HS-5 (cell line): Measurements from ENCODE around the gene PCARE.
"Not testable (repeated sequence)": the region's sequence is repeated elsewhere in the genome, so short reads cannot be mapped to it uniquely, and the experiment has no call there.

Experiments used
- DNase-seq: peaks from one replicate; pipeline ENCODE4 v3.0.0-alpha.2; 2012; ENCODE audit warnings: low read depth

The PCARE gene

GRCh38 chr2:29096969-29097368 lies 22.6 kb upstream of the PCARE start:
- no peak for DNase-seq

DNA sequence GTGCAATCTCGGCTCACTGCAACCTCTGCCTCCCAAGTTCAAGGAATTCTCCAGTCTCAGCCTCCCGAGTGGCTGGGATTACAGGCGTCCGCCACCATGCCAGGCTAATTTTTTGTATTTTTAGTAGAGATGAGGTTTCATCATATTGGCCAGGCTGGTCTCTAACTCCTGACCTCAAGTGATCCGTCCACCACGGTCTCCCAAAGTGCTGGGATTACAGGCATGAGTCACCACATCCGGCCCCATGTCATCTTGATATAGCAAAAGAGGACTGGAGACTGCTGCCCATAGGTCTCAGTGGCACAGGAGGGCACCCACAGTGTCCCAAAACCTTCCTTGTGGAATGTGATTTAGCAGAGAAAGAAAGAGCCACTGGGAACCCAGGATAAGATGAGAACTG lies 16.0 kb upstream of the PCARE start:
- DNase-seq: not testable (repeated sequence)

- DNase-seq: no peak
Observed at GRCh38 chr2:29084554-29084953, 10.2 kb upstream of the PCARE start.

DNA sequence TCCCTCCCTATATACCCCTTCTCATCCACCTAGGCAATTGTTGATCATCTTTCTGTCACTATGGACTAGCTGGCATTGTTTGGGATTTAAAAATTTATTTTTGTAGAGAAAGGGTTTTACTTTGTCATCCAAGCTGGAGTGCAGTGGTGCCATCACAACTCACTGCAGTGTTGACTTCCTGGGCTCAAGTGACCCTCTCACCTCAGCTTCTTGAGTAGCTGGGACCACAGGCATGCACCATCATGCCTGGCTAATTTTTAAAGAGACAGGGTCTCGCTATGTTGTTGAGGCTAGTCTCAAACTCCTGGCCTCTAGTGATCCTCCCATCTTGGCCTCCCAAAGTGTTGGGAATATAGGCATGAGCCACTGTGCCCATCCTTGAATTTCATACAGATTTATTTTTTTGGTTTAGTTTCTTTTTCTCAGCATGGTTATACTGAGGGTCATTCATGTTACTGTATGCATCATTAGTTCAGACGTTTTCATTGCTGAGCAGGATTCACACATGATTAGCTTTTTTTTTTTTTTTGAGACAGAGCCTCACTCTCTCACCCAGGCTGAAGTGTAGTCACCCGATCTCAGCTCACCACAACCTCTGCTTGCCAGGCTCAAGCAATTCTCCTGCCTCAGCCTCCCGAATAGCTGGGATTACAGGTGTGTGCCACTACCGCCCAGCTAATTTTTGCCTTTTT lies 8.6 kb upstream of the PCARE start:
- DNase-seq: no peak

DNA sequence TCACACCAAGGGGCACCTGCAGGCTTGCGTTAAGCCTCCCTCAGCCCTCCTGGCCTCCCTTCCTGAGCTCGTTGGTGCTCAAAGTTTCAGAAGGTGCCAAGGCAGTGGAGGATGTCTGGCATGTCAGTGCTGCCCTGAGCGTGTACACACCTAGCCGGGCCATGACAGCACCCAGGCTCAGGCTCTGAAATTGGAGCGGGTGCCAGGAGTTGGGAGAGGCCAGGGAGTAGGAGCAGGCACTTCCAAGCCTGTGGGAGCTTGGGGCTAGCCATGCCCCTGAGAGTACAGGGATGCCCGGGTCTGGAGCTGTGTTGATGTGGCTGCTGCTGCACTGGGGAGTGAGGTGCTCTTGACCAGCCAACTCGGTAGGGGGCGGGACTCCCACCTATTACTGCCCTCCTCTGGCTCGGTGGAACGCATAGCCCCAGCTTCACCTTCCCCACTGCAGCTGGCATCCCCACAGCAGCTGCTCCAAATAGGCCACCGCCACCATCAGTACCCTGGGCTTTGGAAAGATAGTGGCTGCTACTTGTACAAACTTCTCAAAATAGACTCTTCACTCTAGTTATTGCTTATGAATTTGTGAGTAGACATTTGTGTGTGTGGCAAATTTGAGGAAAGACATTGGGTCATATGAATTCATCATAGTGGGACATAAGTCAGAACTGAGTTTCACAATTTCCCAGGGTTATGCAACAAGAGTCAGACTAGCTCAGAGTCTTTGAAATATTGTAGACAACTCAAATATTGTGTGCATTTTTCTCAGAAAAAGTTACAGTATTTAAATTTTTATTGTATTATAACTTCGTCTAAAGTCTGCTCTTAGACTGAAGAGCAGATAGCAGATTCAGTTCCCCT lies 6.8 kb upstream of the PCARE start:
- DNase-seq: no peak

DNA sequence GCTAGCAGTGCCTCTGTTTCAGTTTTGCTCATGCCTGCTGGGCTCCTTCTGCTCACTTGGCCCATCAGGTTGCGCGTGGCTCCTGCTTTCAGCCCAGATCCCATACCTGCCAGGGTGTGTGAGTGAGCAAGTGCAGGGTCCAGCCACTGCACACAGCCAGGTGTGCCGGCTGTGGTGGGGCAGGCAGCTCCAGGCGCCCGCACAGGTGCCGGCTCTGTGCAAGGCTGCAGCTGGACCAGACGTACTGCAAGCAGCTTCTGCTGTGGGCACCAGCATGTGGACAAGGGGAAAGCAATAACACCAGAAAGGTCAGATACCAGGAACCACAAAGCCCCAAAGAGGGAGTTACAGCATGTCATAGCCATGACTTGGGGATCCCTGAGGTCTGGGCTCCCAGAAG lies 5.6 kb upstream of the PCARE start:
- DNase-seq: no peak

GRCh38 chr2:29075894-29076705 lies 1.8 kb upstream of the PCARE start:
- DNase-seq: no peak

- no peak for DNase-seq
Observed at GRCh38 chr2:29073933-29074332, 390 bp downstream of the PCARE start.

DNA sequence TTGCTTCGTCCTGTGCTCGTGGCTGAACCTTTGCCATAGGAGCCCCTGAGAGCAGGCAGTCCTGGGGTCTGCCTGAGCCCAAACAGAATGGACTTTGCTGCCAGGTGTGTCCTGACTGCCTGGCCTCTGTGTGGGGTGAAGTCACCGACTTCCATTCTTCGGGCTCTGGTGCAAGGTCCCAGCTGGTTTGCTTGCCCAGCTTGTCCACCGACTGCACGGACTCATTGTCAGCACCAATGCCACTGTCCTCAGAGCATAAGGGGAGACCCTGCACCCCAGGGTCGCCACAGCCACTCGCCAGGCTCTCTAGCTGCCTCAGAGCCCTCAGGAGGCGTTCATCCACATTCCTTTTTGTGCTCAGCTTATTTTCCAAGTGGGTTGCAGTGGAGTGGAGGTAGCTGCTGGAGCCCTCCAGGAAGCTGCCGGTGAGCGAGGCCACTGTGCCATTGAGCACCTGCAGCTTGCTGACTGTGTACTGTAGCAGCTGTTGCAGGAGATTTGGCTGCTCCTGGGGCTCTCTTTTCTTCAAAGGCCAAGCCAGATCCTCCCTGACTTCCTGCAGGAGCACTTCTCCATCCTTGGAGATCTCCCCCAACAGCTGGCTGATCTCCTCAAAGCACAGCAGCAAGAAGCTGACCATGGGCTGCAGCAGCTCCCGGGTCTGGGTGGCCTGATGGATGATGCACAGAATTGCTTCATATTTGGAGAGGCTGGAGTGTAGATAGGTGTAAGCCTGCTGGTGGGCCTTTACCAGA lies 1.2 kb downstream of the PCARE start:
- DNase-seq: no peak

DNA sequence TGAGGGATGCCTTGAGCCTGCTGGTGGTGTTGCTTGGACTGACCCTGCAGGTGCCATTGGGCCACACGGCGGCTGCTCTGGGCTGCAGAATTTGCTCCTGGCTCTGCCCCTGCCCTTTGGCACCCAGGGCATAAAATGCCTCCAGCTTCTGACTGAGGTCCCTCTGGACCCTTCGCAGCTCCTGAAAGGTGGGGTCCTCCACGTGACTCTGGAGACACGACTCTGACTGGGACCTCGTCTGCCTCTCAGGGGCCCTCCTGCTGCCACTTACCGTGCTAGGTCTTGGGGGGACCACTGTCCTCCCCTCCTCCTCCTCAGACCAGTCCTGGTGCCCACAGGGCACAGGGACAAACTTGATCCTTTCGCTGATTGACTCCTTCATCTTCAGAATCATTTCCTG lies 2.1 kb downstream of the PCARE start:
- DNase-seq: no peak

- DNase-seq: no peak
Observed at GRCh38 chr2:29071032-29071975, 3.0 kb downstream of the PCARE start.

DNA sequence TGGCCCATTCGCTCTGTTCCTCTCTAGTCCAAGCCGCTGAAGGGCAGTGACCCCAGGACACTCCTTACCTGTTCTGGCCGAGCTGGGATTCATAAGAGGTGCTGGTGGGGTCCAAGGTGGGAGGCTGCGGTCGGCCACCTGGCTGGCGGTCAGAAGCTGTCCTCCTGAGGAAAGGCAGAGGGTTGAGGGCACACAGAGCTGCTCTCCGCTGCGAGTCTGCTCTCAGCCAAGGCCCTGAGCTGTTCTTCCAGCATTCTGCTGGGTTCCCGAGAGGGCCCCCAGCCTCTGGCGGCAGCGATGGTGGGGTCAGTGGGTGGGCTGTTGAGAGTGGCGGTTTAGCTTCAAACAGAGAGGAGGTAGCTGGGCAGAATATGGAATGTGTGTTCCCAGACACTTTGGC lies 3.8 kb downstream of the PCARE start:
- DNase-seq: no peak

DNA sequence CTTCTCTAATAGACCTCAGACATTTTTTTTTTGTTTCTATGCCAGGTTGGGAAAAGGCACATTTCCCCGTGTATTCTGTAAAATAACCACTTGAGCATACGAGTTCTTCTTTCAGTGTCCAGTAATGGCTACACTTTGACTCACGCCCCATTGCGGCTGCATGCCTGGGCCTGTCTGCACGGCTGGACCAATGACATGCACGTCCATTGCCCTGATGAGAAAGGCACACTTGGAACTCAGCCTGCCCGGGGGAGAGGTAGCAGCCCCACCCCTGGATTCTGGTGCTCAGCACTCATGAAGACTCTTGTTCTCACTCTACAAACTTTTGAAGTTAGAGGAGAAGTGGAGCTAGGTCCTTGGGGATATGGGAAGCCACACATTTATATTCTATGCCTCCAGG lies 5.8 kb downstream of the PCARE start:
- no peak for DNase-seq

- DNase-seq: no peak
Observed at GRCh38 chr2:29066997-29067605, 7.2 kb downstream of the PCARE start.

DNA sequence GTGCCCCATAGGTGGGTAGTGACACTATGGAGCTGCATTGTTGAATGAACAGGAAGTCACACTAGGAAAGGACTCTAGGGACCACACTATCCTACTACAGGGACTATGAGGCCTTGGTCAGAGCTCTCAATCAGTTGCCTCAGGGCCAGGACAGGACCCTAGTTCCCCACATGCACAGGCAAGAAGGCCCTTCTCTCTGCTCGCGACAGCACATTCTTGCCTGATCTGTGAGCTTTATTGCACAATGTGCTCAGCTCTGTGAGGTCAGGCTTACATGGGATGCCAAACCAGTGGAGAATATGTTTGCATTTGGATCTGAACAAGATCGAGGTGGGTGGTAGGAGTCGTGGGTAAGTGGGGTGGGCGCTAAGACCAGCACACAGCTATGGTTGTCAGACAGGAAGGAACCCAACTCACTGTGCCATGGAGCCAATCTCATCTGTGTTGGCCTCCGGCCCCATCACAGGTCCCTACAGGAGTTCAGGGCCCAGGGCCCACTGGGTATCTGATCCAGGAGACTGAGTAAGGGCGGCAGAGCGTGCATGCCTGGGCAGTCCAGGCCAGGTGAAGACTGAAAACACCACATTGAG lies 8.0 kb downstream of the PCARE start:
- no peak for DNase-seq

- DNase-seq: no peak
Observed at GRCh38 chr2:29065068-29065811, 9.1 kb downstream of the PCARE start.

DNA sequence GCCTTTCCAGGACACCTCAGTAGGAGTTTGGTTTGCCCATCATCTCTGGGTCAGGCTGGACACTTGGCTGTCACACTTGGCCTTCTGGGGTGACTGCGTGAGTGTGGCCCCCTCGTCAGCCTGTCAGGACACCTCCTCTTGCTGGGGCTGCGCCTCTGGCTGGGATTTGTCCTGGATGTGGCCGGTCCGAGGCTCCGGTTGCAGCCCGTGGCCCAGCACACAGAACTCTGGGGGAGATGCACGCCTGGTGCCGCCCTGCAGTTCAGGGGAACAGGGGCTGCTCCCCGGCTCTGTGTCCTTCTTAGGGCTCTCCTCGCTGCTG lies 9.6 kb downstream of the PCARE start:
- DNase-seq: no peak

GRCh38 chr2:29064346-29064715 lies 10.0 kb downstream of the PCARE start:
- DNase-seq: no peak

GRCh38 chr2:29063646-29064345 lies 10.5 kb downstream of the PCARE start:
- DNase-seq: no peak
